Measurements from ENCODE around the gene PLA2G12B.

DNA sequence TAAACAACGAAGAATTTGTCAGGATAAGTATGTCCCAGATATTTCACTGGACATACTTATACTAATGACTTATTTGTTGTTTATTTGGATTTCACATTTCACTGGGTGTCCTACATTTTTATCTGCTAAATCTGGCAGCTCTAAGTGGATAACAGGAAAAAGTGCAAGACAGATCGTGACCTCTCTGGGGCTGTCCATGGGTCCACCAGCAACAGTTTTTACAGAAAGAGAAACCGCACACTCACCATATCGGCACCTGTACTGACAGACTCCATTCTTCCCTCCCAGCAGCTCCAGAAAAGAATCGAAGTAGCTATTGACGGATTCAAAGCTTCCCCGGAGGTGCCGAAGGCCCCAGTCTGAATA, 393 bp downstream of the PLA2G12B start:
- no peak for TF ChIP-seq POLR2AphosphoS5 (IDR thresholded peaks at IDR 0.05; ENCODE audit: low read depth, low read length)
- TF ChIP-seq TAF1 (IDR thresholded peaks at IDR 0.05; ENCODE audit: borderline replicate concordance, insufficient read depth, low read length) = no peak
- TF ChIP-seq FOXP2 (optimal IDR thresholded peaks at IDR 0.05; ENCODE audit: borderline replicate concordance, extremely low read depth, extremely low read length, insufficient read depth) = no peak
